CD4-positive, CD25-positive, alpha-beta regulatory T cell (primary cell): Measurements from ENCODE around the gene MPDU1. TPM values are rescaled to one million over a fixed set of nuclear protein-coding genes. Genes with fewer than 3 reads are reported as not detected.

Source experiments
- ATAC-seq, 2 donors: fragments of 150-1000 bp; cut with Tn5 transposase; one replicate each; pipeline ENCODE4 v1.10.0; 2021; ENCODE audit warnings: low read depth in 2 of 2, moderate number of reproducible peaks in 2 of 2, moderate library complexity in 1 of 2
- DNase-seq, 3 donors: peaks; one replicate each; pipeline versions ENCODE4 v3.0.0 to v3.0.0-alpha.2; 2012 to 2022; ENCODE audit warnings: mixed read lengths in 1 of 3
- H3K27ac ChIP-seq: one replicate; pipeline ENCODE4 v1.7.0; 2013; ENCODE audit warnings: mild to moderate bottlenecking, low read length; ENCODE audit not compliant: insufficient read depth, poor library complexity, severe bottlenecking
- H3K27me3 ChIP-seq: one replicate; pipeline ENCODE4 v1.7.0; 2013; ENCODE audit warnings: low read length; ENCODE audit not compliant: control insufficient read depth, insufficient read depth
- H3K36me3 ChIP-seq: one replicate; pipeline ENCODE4 v1.7.0; 2013; ENCODE audit warnings: mild to moderate bottlenecking, low read length, moderate library complexity; ENCODE audit not compliant: control insufficient read depth, insufficient read depth
- H3K4me1 ChIP-seq: 2 replicates; pipeline ENCODE4 v1.7.0; 2013; ENCODE audit warnings: mild to moderate bottlenecking, low read length; ENCODE audit not compliant: insufficient read depth, control insufficient read depth, poor library complexity, severe bottlenecking
- H3K4me3 ChIP-seq: one replicate; pipeline ENCODE4 v1.7.0; 2013; ENCODE audit warnings: low read depth, mild to moderate bottlenecking, low read length, moderate library complexity
- H3K9me3 ChIP-seq, 2 experiments: 1 replicate in 1 of 2; 2 replicates in 1 of 2; pipeline ENCODE4 v1.7.0; 2013; ENCODE audit warnings: low read length in 2 of 2, mild to moderate bottlenecking in 1 of 2, moderate library complexity in 1 of 2; ENCODE audit not compliant: control insufficient read depth in 2 of 2
- H3K27ac Mint-ChIP-seq, 3 donors: one replicate each; pipeline ENCODE4 v1.8.0; 2020 to 2022; ENCODE audit warnings: mild to moderate bottlenecking in 3 of 3, mixed read lengths in 3 of 3, moderate library complexity in 2 of 3
- H3K27me3 Mint-ChIP-seq: one replicate; pipeline ENCODE4 v1.8.0; 2022; ENCODE audit warnings: mild to moderate bottlenecking, mixed read lengths
- H3K36me3 Mint-ChIP-seq: one replicate; pipeline ENCODE4 v1.8.0; 2020; ENCODE audit warnings: mixed read lengths
- H3K4me1 Mint-ChIP-seq, 4 donors: one replicate each; pipeline ENCODE4 v1.8.0; 2020 to 2022; ENCODE audit warnings: mixed read lengths in 4 of 4, mild to moderate bottlenecking in 1 of 4
- H3K4me3 Mint-ChIP-seq, 4 donors: one replicate each; pipeline ENCODE4 v1.8.0; 2020 to 2022; ENCODE audit warnings: mild to moderate bottlenecking in 4 of 4, mixed read lengths in 4 of 4, moderate library complexity in 3 of 4
- H3K9me3 Mint-ChIP-seq, 7 donors: one replicate each; pipeline ENCODE4 v1.8.0; 2020 to 2022; ENCODE audit warnings: mixed read lengths in 7 of 7, mild to moderate bottlenecking in 3 of 7, moderate library complexity in 2 of 7
- polyA plus RNA-seq, 4 donors: library from polyadenylated mRNA; unstranded; fragments of 300-500 nt; fragmentation: Illumina TruSeq; gene quantifications; one replicate each; pipeline ENCODE4 v1.2.3, GENCODE V29; 2021
- total RNA-seq: library from RNA; stranded (reverse); gene quantifications from one replicate; pipeline ENCODE4 v1.2.3, GENCODE V29; 2022

MPDU1 gene
- total and polyA plus RNA-seq, 5 donors from 2014 or later: 40.0 to 63.7 (median 47.2) TPM

DNA sequence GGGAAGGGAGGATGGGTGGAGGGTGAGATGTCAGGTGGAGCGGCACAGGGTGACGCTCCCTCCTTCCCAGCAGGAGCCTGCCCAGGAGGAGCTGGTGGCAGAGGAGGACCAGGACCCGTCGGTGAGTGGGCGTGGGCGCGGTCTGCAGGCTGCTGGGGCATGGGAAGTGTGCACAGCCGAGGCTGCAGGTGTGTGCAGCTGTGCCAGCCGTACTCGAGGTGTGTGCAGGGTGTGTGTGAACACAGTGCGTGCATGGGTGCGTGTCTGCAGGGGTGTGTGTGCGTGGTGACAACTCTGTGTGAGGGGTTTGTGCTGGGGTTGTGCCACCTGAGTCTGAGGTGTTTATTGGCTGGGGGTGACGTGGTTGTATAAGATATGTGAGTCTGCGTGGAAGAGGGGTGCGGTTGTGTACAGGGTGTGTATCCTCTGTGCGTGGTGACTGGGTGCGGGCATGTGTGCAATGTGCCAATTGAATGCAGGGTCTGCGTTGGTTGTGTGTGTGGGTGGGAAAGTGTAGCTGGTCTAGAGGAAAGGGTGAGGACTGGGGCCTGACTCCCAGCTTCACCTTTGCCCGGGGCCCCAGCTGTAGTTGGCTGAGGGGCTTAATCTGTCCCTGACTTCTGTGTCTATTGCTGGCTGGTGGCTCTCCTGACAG lies 34.1 kb upstream of the MPDU1 start:
- ATAC-seq: peak; percentile 56 to 63
- Histone ChIP-seq H3K9me3 (no peaks in the 10 kb centered on the region), H3K4me3 (peak overlapping the region; percentile 70), H3K4me1 (peaks cover 51% of the 10 kb centered on the region), H3K36me3 (no peaks in the 10 kb centered on the region), H3K27me3 (no peaks in the 10 kb centered on the region), H3K27ac (peak overlapping the region; percentile 69)
- H3K36me3 Mint-ChIP-seq: peaks cover 16% of the 10 kb centered on the region
- H3K9me3 Mint-ChIP-seq: no peaks in the 10 kb centered on the region
- peak; percentile 15 to 87 (median 42) for DNase-seq
- no peaks in the 10 kb centered on the region for H3K27me3 Mint-ChIP-seq
- peaks cover 5 to 63% (median 47%) of the 10 kb centered on the region in 4 donors for H3K4me1 Mint-ChIP-seq
- peak overlapping the region; percentile 89 to 96 (median 92) for H3K4me3 Mint-ChIP-seq
- H3K27ac Mint-ChIP-seq: peak overlapping the region; percentile 88 to 97 (median 92)

DNA sequence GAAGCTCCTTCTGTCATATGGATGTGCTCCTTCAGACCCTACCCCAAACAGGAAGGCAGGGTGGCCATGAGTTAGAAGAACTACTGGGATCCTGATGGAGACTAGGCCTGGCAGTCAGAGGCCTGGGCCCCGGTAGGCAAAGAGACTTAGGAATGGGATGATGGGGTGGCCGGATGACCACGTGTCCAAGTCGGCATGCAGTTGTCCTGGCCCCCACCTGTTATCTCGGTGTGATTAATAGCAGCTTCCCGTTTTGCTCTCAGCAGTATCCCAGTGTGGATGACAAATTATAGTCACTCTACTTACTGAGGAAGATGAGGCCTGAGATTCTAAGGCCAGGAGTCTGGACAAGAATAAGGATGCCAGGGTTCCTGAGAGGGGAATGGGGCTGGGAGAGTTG lies 33.3 kb upstream of the MPDU1 start:
- Mint-ChIP-seq H3K4me3 (peak overlapping the region; percentile 89 to 96 (median 92)), H3K9me3 (no peaks in the 10 kb centered on the region), H3K4me1 (peaks cover 5 to 68% (median 51%) of the 10 kb centered on the region in 4 donors), H3K36me3 (peaks cover 16% of the 10 kb centered on the region), H3K27ac (peak overlapping the region; percentile 88 to 97 (median 92)), H3K27me3 (no peaks in the 10 kb centered on the region)
- Histone ChIP-seq H3K9me3 (no peaks in the 10 kb centered on the region), H3K36me3 (no peaks in the 10 kb centered on the region), H3K27me3 (no peaks in the 10 kb centered on the region), H3K4me1 (peaks cover 51% of the 10 kb centered on the region), H3K4me3 (peak overlapping the region; percentile 70), H3K27ac (peak overlapping the region; percentile 69)
- no peak for ATAC-seq
- DNase-seq: no peak

DNA sequence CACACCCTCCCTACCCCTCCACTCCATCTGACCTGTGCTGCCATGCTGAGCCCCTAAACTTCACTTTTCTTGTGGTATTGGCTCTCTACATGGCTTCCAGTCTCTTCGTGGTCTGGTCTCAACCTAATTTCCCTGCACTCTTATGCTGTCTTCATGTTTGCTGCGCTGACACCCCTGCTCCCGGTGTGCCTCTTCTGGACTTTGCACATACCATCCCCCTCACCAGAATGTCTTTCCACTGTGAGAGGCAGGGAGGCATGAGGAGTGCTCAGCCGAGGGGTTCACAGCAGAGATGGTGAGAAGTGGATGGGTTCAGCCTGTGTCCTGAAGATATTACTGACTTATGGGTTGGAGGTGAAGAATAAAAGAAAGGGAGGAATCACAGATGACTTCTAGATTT lies 32.3 kb upstream of the MPDU1 start:
- Histone ChIP-seq H3K4me1 (peaks cover 51% of the 10 kb centered on the region), H3K4me3 (no peak overlapping the region), H3K36me3 (no peaks in the 10 kb centered on the region), H3K27ac (peak overlapping the region; percentile 15), H3K9me3 (no peaks in the 10 kb centered on the region), H3K27me3 (no peaks in the 10 kb centered on the region)
- Mint-ChIP-seq H3K4me1 (peaks cover 5 to 74% (median 57%) of the 10 kb centered on the region in 4 donors), H3K27me3 (no peaks in the 10 kb centered on the region), H3K27ac (peak overlapping the region; percentile 88 to 97 (median 95)), H3K36me3 (peaks cover 18% of the 10 kb centered on the region), H3K4me3 (peak overlapping the region; percentile 47 to 90 (median 70)), H3K9me3 (no peaks in the 10 kb centered on the region)
- DNase-seq (no peak), ATAC-seq (no peak)

DNA sequence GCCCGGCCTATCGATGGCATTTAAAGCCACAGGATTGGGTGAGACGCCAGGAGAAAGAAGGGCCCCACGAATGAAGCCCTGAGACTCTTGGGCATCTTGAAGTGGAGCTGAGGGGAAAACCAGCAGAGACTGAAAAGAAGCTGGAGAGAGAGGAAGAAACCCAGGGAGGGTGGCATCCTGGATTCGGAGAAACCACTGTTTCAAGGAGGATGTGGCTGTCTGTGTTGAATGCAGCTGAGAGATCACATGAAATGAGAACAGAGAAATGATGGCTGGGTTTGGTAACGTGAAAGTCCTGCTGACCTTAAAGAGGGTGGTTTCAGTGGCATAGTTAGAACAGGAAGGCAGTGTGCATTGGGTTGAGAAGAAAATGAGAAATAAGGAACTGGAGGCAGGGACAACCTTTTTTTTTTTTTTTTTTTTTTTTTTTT lies 31.0 kb upstream of the MPDU1 start:
- no peaks in the 10 kb centered on the region for H3K27me3 ChIP-seq
- peak in 2 of 3 donors; percentile 49 to 96 for DNase-seq
- H3K27ac ChIP-seq: peak overlapping the region; percentile 66
- H3K9me3 ChIP-seq: no peaks in the 10 kb centered on the region
- Mint-ChIP-seq H3K36me3 (peaks cover 21% of the 10 kb centered on the region), H3K27me3 (no peaks in the 10 kb centered on the region), H3K4me1 (peaks cover 5 to 74% (median 56%) of the 10 kb centered on the region in 4 donors), H3K9me3 (no peaks in the 10 kb centered on the region), H3K4me3 (peak overlapping the region; percentile 8 to 87 (median 72)), H3K27ac (peak overlapping the region; percentile 88 to 95 (median 91))
- peak; percentile 72 to 77 for ATAC-seq
- no peaks in the 10 kb centered on the region for H3K36me3 ChIP-seq
- H3K4me1 ChIP-seq: peaks cover 48% of the 10 kb centered on the region
- peak overlapping the region; percentile 66 for H3K4me3 ChIP-seq

DNA sequence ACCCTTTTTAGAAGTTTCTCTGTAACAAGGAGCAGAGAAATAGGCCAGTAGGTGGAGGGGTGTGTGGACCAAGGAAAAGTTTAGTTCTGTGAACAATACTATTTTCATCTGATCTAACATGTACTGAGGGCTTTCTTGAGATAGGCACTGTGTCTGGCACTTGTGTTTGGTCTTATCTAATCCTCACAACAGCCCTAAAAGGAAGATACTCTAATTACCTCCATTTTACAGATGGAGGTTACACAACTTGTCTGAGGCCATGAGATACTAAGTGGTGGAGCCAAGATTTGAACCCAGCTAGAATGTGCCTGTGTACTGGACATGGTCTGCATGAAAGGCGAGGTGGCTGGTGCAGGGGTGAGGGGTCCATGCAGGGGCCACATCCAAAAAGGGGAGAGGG lies 30.3 kb upstream of the MPDU1 start:
- no peaks in the 10 kb centered on the region for H3K27me3 ChIP-seq
- peak overlapping the region; percentile 63 for H3K27ac ChIP-seq
- no peaks in the 10 kb centered on the region for H3K9me3 Mint-ChIP-seq
- no peaks in the 10 kb centered on the region for H3K27me3 Mint-ChIP-seq
- H3K4me3 Mint-ChIP-seq: peak overlapping the region in 3 of 4 donors; percentile 50 to 87 (median 73)
- peaks cover 48% of the 10 kb centered on the region for H3K4me1 ChIP-seq
- H3K36me3 Mint-ChIP-seq: peaks cover 21% of the 10 kb centered on the region
- H3K27ac Mint-ChIP-seq: peak overlapping the region; percentile 88 to 95 (median 91)
- H3K4me1 Mint-ChIP-seq: peaks cover 5 to 71% (median 52%) of the 10 kb centered on the region in 4 donors
- DNase-seq (no peak), ATAC-seq (no peak)
- no peaks in the 10 kb centered on the region for H3K9me3 ChIP-seq
- H3K36me3 ChIP-seq: no peaks in the 10 kb centered on the region
- H3K4me3 ChIP-seq: peak overlapping the region; percentile 17

DNA sequence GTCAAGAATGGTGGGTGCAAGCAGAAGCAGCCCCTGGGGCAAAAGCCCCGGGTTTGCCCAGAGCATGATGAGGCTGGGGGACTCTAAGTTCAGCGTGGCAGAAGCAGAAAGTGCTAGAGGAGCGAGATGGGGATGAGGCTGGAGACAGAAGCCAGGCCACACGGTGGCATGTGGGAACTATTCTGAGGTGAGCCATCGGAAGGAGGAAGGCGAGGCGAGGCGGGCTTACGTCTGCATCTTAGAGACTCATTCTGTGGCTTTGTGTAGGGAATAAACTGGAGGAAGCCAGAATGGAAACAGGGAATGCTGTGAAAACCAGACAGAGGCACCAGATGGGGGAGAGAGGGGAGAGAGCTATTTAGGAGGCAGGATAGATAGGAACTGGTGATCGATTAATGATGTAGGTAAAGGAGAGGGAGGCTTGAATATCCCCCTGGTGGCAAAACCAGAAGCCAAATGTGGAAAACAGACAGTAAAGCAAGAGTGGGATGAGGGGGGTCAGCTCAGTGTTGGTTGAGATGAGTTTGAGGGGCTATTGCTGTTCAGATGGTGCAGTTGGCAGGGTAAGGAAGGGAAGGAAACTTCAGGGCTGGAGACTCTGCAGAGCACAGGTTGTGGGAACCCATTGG lies 28.2 kb upstream of the MPDU1 start:
- Histone ChIP-seq H3K4me1 (peaks cover 42% of the 10 kb centered on the region), H3K9me3 (no peaks in the 10 kb centered on the region), H3K27me3 (no peaks in the 10 kb centered on the region), H3K27ac (no peak overlapping the region), H3K4me3 (no peak overlapping the region), H3K36me3 (peaks cover 2% of the 10 kb centered on the region)
- peaks cover 7 to 71% (median 46%) of the 10 kb centered on the region in 4 donors for H3K4me1 Mint-ChIP-seq
- H3K9me3 Mint-ChIP-seq: no peaks in the 10 kb centered on the region
- H3K4me3 Mint-ChIP-seq: peak overlapping the region in 2 of 4 donors; percentile 72 to 73
- H3K36me3 Mint-ChIP-seq: peaks cover 17% of the 10 kb centered on the region
- no peaks in the 10 kb centered on the region for H3K27me3 Mint-ChIP-seq
- ATAC-seq (no peak), DNase-seq (no peak)
- H3K27ac Mint-ChIP-seq: peak overlapping the region; percentile 84 to 97 (median 92)

DNA sequence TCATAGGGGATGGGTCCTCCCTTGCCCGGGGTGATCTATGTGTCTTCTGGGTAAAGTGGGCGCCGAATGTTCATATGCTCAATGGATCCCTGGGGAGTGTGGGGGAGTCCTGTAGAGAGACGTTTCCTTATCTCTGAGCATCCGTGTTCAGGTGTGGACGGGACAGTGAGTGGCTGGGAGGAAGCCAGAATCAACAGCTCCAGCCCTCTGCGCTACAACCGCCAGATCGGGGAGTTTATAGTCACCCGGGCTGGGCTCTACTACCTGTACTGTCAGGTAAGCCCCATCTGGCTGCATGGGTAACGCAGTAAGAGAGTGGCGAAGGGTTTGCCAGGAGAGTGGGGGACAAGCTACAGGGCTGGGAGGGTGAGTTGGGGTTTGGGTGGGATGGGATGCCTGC lies 27.0 kb upstream of the MPDU1 start:
- Histone ChIP-seq H3K27ac (no peak overlapping the region), H3K4me3 (no peak overlapping the region), H3K36me3 (peaks cover 2% of the 10 kb centered on the region), H3K4me1 (peaks cover 43% of the 10 kb centered on the region), H3K9me3 (no peaks in the 10 kb centered on the region), H3K27me3 (no peaks in the 10 kb centered on the region)
- Mint-ChIP-seq H3K27me3 (peaks cover 7% of the 10 kb centered on the region), H3K4me3 (peak overlapping the region in 1 of 4 donors; percentile 67), H3K27ac (peak overlapping the region in 1 of 3 donors; percentile 12), H3K36me3 (peaks cover 17% of the 10 kb centered on the region), H3K4me1 (peaks cover 17 to 71% (median 44%) of the 10 kb centered on the region in 4 donors), H3K9me3 (no peaks in the 10 kb centered on the region)
- ATAC-seq (no peak), DNase-seq (no peak)
